HCT116 (cell line): ENCODE results near the gene PTGER3.

ENCODE experiments used
- CEBPB ChIP-seq: IDR thresholded peaks from 2 replicates; pipeline ENCODE4 v1.6.1; 2012; ENCODE audit warnings: low read depth
- EGR1 ChIP-seq: IDR thresholded peaks from 2 replicates; pipeline ENCODE4 v1.6.1; 2012; ENCODE audit warnings: low read depth
- EZH2 ChIP-seq: fragments of 200-600 bp; sonication (generic); IDR thresholded peaks from 2 replicates; pipeline ENCODE4 v1.6.1; 2017; ENCODE audit warnings: antibody characterized with exemption, mixed run types
- EZH2phosphoT487 ChIP-seq: fragments of 200-600 bp; IDR thresholded peaks from 2 replicates; pipeline ENCODE4 v1.6.1; 2018; ENCODE audit warnings: antibody characterized with exemption, borderline replicate concordance
- FOSL1 ChIP-seq: IDR thresholded peaks from 2 replicates; pipeline ENCODE4 v1.6.1; 2012; ENCODE audit warnings: low read depth
- POLR2A ChIP-seq: IDR thresholded peaks from 2 replicates; pipeline ENCODE4 v1.7.0; 2011; ENCODE audit warnings: borderline replicate concordance; ENCODE audit not compliant: insufficient read depth, insufficient read length; ENCODE audit errors: extremely low read depth
- POLR2AphosphoS5 ChIP-seq: IDR thresholded peaks from 2 replicates; pipeline ENCODE4 v1.6.1; 2011; ENCODE audit warnings: mild to moderate bottlenecking, low read depth, low read length, moderate library complexity
- SIN3A ChIP-seq: IDR thresholded peaks from 2 replicates; pipeline ENCODE4 v1.6.1; 2012; ENCODE audit warnings: low read depth
- SP1 ChIP-seq: IDR thresholded peaks from 2 replicates; pipeline ENCODE4 v1.6.1; 2012; ENCODE audit warnings: low read depth
- YY1 ChIP-seq: IDR thresholded peaks from 2 replicates; pipeline ENCODE4 v1.6.1; 2011; ENCODE audit warnings: low read length, low read depth, moderate library complexity, mild to moderate bottlenecking; ENCODE audit not compliant: insufficient replicate concordance; ENCODE audit errors: extremely low read depth
- ZNF274 ChIP-seq: fragments of 200-500 bp; sonication (Bioruptor generic); IDR thresholded peaks from 2 replicates; pipeline ENCODE4 v1.6.1; 2014; ENCODE audit warnings: mild to moderate bottlenecking, low read depth, low read length, inconsistent platforms
- TF ChIP-seq, protein P1 (sequence below), 3 experiments: fragments of 200-600 bp in 1 of 3; sonication (generic) in 1 of 3; IDR thresholded peaks in 2 of 3; conservative IDR thresholded peaks in 1 of 3; 2 replicates each; pipeline ENCODE4 v1.5.1; 2012 to 2017; ENCODE audit warnings: low read depth in 2 of 3, low read length in 2 of 3, antibody characterized with exemption in 1 of 3, borderline replicate concordance in 1 of 3, control low read depth in 1 of 3, mild to moderate bottlenecking in 1 of 3, mixed read lengths in 1 of 3, mixed run types in 1 of 3, moderate library complexity in 1 of 3; ENCODE audit not compliant: insufficient read depth in 1 of 3
- TF ChIP-seq, protein P2 (sequence below): IDR thresholded peaks from 2 replicates; pipeline ENCODE4 v1.6.1; 2012
- TF ChIP-seq, protein P3 (sequence below): IDR thresholded peaks from 2 replicates; pipeline ENCODE4 v1.6.1; 2012

DNA sequence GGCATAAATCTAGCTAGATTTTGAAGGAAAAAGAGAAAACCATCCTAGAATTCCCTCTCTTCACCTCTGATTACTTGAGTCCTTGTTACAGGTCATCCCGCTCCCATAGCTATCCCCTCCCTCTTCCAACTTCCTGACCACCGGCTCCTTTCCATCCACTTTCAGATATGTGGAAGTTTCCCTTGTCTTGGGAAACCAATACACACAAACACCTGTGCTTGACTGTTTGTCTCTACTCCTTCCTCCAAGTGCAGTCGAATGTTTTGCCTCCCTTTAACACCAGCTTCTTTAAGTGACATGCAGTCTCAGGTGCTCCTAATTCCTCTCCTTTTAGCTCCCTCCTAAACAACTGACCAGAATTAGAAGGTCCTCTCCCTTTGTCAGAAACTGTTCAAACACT is 70.0 kb downstream of the PTGER3 start:
- TF ChIP-seq CEBPB: no peak
- TF ChIP-seq, protein P1, sequence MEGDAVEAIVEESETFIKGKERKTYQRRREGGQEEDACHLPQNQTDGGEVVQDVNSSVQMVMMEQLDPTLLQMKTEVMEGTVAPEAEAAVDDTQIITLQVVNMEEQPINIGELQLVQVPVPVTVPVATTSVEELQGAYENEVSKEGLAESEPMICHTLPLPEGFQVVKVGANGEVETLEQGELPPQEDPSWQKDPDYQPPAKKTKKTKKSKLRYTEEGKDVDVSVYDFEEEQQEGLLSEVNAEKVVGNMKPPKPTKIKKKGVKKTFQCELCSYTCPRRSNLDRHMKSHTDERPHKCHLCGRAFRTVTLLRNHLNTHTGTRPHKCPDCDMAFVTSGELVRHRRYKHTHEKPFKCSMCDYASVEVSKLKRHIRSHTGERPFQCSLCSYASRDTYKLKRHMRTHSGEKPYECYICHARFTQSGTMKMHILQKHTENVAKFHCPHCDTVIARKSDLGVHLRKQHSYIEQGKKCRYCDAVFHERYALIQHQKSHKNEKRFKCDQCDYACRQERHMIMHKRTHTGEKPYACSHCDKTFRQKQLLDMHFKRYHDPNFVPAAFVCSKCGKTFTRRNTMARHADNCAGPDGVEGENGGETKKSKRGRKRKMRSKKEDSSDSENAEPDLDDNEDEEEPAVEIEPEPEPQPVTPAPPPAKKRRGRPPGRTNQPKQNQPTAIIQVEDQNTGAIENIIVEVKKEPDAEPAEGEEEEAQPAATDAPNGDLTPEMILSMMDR (IDR thresholded peaks at IDR 0.05 in 2 of 3, conservative IDR thresholded peaks at IDR 0.05 in 1 of 3; ENCODE audit: borderline replicate concordance in 1 of 3, insufficient read depth in 1 of 3, low read depth in 2 of 3, low read length in 2 of 3): no peak
- no peak for TF ChIP-seq SP1
- no peak for TF ChIP-seq POLR2A
- TF ChIP-seq, protein P2, sequence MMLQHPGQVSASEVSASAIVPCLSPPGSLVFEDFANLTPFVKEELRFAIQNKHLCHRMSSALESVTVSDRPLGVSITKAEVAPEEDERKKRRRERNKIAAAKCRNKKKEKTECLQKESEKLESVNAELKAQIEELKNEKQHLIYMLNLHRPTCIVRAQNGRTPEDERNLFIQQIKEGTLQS: no peak
- no peak for TF ChIP-seq POLR2AphosphoS5
- TF ChIP-seq EGR1: no peak
- TF ChIP-seq, protein P3, sequence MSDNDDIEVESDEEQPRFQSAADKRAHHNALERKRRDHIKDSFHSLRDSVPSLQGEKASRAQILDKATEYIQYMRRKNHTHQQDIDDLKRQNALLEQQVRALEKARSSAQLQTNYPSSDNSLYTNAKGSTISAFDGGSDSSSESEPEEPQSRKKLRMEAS: no peak
- no peak for TF ChIP-seq SIN3A
- no peak for TF ChIP-seq ZNF274
- TF ChIP-seq YY1: no peak
- no peak for TF ChIP-seq EZH2
- TF ChIP-seq FOSL1: no peak
- no peak for TF ChIP-seq EZH2phosphoT487
